NCI-H1092 (cell line): Measurements from ENCODE around the gene ZNF804B.

Experiments
- DNase-seq: peaks from one replicate; lab custom pipeline; 2025; lab: John Stamatoyannopoulos, UW

Gene ZNF804B

GRCh38 chr7:89265631-89266030 lies 506.1 kb downstream of the ZNF804B start:
- no peak for DNase-seq

- no peak for DNase-seq
Measured at GRCh38 chr7:89283302-89283701, 523.8 kb downstream of the ZNF804B start.

GRCh38 chr7:89308535-89308934 lies 549.0 kb downstream of the ZNF804B start:
- no peak for DNase-seq

- no peak for DNase-seq
Measured at GRCh38 chr7:89311886-89312285, 552.4 kb downstream of the ZNF804B start.

- DNase-seq, result no peak
Measured at GRCh38 chr7:89312551-89312950, 553.1 kb downstream of the ZNF804B start.

GRCh38 chr7:89316584-89317251 lies 557.2 kb downstream of the ZNF804B start:
- no peak for DNase-seq

DNA sequence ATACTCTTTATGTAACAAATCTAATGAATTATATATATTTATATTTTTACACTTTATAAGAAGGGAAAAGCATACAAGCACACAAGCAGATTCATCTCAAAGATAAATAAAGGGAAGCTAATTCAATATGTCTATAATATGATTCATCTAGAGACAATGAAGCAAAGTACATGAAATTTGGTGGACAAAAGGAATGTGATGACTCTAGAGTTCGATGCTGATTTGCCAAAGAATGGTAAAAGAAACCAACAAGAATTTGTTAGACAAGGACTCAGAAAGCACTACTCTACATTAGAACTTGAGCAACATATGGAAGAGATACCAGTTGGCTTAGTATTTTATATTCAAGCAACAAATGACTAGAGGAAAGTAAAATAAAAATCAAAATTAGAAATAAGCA lies 572.5 kb downstream of the ZNF804B start:
- no peak for DNase-seq

- DNase-seq, result no peak
Measured at GRCh38 chr7:89334797-89335196, 575.3 kb downstream of the ZNF804B start.

DNA sequence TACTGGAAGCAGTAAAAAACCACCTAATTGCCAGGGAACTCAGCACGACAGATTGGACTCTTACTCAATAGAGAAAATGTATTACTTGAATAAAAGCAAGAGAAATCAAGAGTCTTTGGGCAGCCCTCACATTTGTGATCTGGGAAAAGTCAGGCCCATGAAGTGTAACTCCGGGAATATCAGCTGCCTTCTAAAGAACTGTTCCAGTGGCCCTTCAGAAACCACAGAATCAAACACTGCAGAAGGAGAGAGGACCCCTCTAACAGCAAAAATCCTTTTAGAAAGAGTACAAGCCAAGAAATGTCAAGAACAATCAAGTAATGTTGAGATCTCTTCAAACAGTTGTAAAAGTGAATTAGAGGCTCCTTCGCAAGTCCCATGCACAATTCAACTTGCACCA lies 576.0 kb downstream of the ZNF804B start:
- no peak for DNase-seq

DNA sequence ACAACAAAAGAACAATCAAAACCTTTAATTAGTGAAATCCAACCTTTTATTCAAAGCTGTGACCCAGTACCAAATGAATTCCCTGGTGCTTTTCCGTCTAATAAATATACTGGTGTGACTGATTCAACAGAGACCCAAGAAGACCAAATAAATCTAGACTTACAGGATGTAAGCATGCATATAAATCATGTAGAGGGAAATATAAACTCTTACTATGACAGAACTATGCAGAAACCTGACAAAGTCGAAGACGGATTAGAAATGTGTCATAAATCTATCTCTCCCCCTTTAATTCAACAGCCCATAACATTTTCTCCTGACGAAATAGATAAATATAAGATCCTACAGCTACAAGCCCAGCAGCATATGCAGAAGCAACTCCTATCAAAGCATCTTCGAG lies 576.6 kb downstream of the ZNF804B start:
- no peak for DNase-seq

DNA sequence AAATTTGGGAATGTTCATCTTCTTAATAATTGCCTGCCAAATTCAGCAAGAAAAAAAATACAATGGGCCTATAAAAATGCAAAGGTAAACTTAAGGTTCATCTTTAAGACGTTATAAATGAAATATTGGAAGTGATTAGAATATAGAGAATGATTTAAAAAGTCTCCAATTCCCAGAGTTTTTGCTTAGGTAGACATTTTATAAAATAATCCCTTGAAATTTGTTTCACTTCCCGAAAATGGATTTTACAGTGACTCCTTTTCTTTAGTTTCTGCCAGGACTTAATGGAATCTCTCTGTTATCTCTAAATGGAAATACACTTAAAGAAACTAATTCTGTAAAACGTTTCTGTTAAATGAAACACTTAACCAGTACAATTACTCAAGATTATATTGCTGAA lies 580.2 kb downstream of the ZNF804B start:
- no peak for DNase-seq

GRCh38 chr7:89357121-89357520 lies 597.6 kb downstream of the ZNF804B start:
- DNase-seq, result no peak

GRCh38 chr7:89377219-89377618 lies 617.7 kb downstream of the ZNF804B start:
- no peak for DNase-seq

DNA sequence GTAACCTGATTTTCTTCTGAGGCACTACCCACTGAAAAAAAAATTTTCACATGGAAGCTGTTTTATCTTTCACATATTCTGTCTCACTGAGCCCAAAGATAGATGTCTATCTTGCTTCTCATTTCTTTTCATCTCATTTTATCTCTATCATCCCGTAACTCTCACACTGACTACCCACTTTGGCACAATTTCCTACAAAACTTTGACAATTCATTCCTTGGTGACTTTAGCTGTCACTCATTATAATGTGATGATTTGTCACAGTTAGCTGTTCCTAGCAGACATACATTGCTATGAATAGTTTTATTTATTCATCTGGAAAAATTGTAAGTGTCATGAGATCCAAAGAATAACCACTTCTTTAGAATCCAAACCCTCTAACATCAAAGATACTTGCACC lies 625.9 kb downstream of the ZNF804B start:
- DNase-seq, result no peak
